Activated CD4-positive, alpha-beta T cell treated with anti-CD3 and anti-CD28 coated beads, Interleukin-2, amount 10 ng/mL, durations not matched to agents 7 days and 5 days (primary cell): ENCODE data around the gene DTL. TPM values are rescaled to one million over a fixed set of nuclear protein-coding genes. Genes with fewer than 3 reads are reported as not detected.

ENCODE experiments used
- CTCF ChIA-PET: fragments of 350-600 bp; sonication (Branson Sonifier 250); formaldehyde crosslinking; loops from one replicate; lab custom pipeline; 2021; ENCODE audit warnings: antibody characterized with exemption; lab: Charles Lee
- POLR2A ChIA-PET: fragments of 350-600 bp; sonication (Branson Sonifier 250); formaldehyde crosslinking; loops from one replicate; lab custom pipeline; 2021; ENCODE audit warnings: antibody characterized with exemption; lab: Charles Lee
- DNase-seq: peaks from one replicate; pipeline ENCODE4 v3.0.0-alpha.2; 2020
- H3K27ac Mint-ChIP-seq: one replicate; pipeline ENCODE4 v1.8.0; 2021; ENCODE audit warnings: mild to moderate bottlenecking, moderate library complexity, mixed read lengths
- H3K27me3 Mint-ChIP-seq: one replicate; pipeline ENCODE4 v1.8.0; 2021; ENCODE audit warnings: mixed read lengths
- H3K36me3 Mint-ChIP-seq: one replicate; pipeline ENCODE4 v1.8.0; 2021; ENCODE audit warnings: low read depth, mixed read lengths
- H3K4me1 Mint-ChIP-seq: one replicate; pipeline ENCODE4 v1.8.0; 2021; ENCODE audit warnings: mixed read lengths
- H3K4me3 Mint-ChIP-seq: one replicate; pipeline ENCODE4 v1.8.0; 2021; ENCODE audit warnings: mild to moderate bottlenecking, moderate library complexity, mixed read lengths
- H3K9me3 Mint-ChIP-seq: one replicate; pipeline ENCODE4 v1.8.0; 2021; ENCODE audit warnings: mixed read lengths
- total RNA-seq, 2 experiments: library from RNA; stranded (reverse); gene quantifications; one replicate each; pipeline ENCODE4 v1.2.3, GENCODE V29; 2021

DTL gene
- total RNA-seq, 2 experiments from 2014 or later, result 64.9 to 72.1 TPM

DNA sequence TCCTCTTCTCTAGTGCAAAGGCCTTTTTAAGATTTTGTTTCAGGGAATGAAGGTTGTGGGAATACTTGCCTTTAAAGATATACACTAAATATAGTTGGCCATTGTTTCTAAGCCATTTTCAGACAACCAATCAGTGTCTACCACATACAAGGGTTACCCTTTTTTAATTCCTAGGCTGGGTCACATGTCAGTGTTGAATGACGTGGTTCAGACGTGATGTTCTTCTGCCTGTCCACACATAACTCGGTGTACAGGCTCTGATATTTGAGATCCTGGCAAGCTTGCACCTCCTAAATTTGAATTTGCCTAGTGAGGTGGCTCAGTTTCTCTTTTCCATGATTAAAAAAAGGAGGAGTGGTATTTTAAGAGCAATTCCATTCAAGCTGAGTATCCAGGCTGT is 38.8 kb downstream of the DTL start:
- Mint-ChIP-seq H3K36me3 (peaks cover 48% of the 10 kb centered on the region), H3K27ac (peak overlapping the region; percentile 11), H3K4me3 (no peak overlapping the region), H3K4me1 (no peaks in the 10 kb centered on the region), H3K27me3 (no peaks in the 10 kb centered on the region), H3K9me3 (no peaks in the 10 kb centered on the region)
- POLR2A ChIA-PET, result no interaction called here
- CTCF ChIA-PET, result no interaction called here
- DNase-seq, result no peak

- Mint-ChIP-seq H3K27ac (no peak overlapping the region), H3K27me3 (no peaks in the 10 kb centered on the region), H3K4me1 (no peaks in the 10 kb centered on the region), H3K4me3 (no peak overlapping the region), H3K36me3 (peaks cover 50% of the 10 kb centered on the region), H3K9me3 (no peaks in the 10 kb centered on the region)
- CTCF ChIA-PET, result no interaction called here
- POLR2A ChIA-PET, result no interaction called here
- DNase-seq, result no peak
Observed at GRCh38 chr1:212074856-212075255, 39.3 kb downstream of the DTL start.

DNA sequence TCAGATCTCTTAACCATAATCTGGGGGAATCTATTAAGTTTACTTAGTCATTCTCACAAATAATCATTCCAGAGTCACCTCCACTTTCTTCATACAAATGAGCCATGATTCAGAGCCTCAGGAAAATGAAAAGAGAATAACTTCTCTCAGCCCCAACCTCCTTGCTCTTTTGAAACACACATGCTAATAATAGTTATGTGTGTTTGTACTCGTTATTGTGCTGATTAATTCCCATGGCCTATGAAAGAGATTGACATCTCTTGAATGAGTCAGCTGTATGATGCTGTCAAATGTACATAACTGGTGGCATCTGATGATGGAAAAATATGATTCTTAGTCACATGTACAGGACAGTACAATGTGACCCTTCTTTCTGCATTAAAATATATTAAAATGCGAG is 41.5 kb downstream of the DTL start:
- H3K9me3 Mint-ChIP-seq, result no peaks in the 10 kb centered on the region
- no peaks in the 10 kb centered on the region for H3K27me3 Mint-ChIP-seq
- H3K27ac Mint-ChIP-seq, result no peak overlapping the region
- H3K4me1 Mint-ChIP-seq, result no peaks in the 10 kb centered on the region
- POLR2A ChIA-PET, result no interaction called here
- DNase-seq, result no peak
- CTCF ChIA-PET, result interaction anchor here (1.2 kb wide), 1 partner anchor 207 kb away, joined by 3 read pairs; no protein-coding TSS in a partner anchor
- no peak overlapping the region for H3K4me3 Mint-ChIP-seq
- H3K36me3 Mint-ChIP-seq, result peaks cover 40% of the 10 kb centered on the region

GRCh38 chr1:212078826-212079225 is 43.3 kb downstream of the DTL start:
- Mint-ChIP-seq H3K36me3 (peaks cover 30% of the 10 kb centered on the region), H3K27ac (no peak overlapping the region), H3K4me3 (no peak overlapping the region), H3K27me3 (no peaks in the 10 kb centered on the region), H3K9me3 (no peaks in the 10 kb centered on the region), H3K4me1 (no peaks in the 10 kb centered on the region)
- DNase-seq, result no peak
- ChIA-PET CTCF (interaction anchor here (2.2 kb wide), 1 partner anchor 16 kb away, joined by 6 read pairs; no protein-coding TSS in a partner anchor), POLR2A (interaction anchor here (0.6 kb wide), 1 partner anchor 123 kb away, joined by 5 read pairs; no protein-coding TSS in a partner anchor)

DNA sequence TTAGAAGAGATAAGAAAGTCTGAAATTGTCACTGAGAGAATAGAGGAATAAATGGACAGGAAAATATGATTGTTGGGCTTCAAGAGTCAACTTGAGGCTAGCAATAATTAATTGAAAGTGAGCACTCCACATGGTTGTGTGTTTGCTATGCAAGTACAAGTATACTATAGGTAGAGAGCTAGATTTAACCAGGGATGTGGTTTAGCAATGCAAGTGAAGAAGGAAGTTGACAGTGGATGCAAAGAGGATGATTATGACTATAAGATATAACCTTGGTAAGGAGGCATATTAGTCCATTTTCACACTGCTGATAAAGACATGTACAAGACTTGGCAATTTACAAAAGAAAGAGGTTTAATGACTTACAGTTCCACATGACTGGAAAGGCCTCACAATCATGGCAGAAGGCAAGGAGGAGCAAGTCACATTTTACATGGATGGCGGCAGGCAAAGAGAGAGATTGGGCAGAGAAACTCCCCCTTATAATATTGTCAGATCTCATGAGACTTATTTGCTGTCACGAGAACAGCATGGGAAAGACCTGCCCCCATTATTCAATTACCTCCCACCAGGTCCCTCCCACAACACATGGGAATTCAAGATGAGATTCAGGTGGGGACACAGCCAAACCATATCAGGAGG is 47.3 kb downstream of the DTL start:
- Mint-ChIP-seq H3K4me3 (no peak overlapping the region), H3K9me3 (no peaks in the 10 kb centered on the region), H3K36me3 (peaks cover 35% of the 10 kb centered on the region), H3K27me3 (no peaks in the 10 kb centered on the region), H3K4me1 (peaks cover 2% of the 10 kb centered on the region), H3K27ac (no peak overlapping the region)
- ChIA-PET POLR2A (no interaction called here), CTCF (no interaction called here)
- DNase-seq, result no peak

DNA sequence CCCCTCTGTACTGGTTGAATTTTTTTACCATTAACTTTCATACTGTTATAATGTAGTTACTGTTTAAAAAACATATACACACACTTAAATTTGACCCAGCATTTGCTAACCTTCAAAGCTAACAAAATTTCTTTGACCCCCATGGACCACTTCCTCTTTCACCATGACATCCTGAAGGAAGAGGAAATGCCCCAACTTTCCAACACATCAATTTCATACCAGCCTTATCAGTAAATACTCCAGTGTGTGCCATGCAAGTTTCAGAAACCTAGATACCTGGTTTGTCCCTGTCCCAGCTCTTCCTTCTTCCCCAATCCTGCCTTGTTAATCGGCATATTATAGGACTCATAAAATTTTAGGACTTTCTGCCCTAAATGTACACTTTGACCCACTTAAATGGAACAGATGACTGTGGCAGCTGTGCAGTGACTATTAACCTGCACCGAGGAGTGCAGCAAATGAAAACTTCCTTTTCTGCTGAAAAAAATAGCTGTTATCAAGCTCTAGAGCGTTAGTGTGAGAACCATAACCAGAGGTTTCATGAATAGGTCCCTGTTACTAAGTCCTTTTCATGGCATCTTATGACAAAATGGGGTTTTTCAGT is 54.1 kb downstream of the DTL start:
- no peak for DNase-seq
- H3K27ac Mint-ChIP-seq, result peak overlapping the region; percentile 43
- no peak overlapping the region for H3K4me3 Mint-ChIP-seq
- no peaks in the 10 kb centered on the region for H3K27me3 Mint-ChIP-seq
- ChIA-PET CTCF (no interaction called here), POLR2A (no interaction called here)
- H3K9me3 Mint-ChIP-seq, result no peaks in the 10 kb centered on the region
- peaks cover 81% of the 10 kb centered on the region for H3K36me3 Mint-ChIP-seq
- H3K4me1 Mint-ChIP-seq, result peaks cover 23% of the 10 kb centered on the region

DNA sequence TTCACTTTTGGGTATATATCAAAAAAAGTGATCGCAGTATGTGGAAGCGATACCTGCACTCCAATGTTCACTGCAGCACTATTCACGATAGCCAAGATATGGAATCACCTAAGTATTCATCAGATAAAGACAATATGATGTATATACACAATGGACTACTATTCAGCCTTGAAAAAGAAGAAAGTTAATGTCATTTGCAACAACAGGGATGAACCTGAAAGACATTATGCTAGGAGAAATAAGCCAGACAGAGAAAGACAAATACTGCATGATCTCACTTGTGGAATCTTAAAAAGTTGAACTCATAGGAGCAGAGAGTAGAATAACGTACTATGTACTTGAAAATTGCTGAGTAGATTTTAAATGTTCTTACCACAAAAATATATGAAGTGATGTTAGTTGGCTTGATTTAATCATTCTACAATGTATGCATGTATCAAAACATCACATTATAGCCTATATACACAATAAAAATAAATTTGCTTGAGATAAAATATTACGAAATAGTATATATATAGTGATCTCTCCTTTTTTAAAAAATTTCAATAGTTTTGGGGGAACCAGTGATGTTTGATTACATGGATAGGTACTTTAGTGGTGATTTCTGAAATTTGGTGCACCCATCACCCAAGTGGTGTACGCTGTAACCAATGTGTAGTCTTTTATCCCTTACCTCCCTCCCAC is 56.0 kb downstream of the DTL start:
- CTCF ChIA-PET, result no interaction called here
- Mint-ChIP-seq H3K4me1 (peaks cover 37% of the 10 kb centered on the region), H3K27me3 (no peaks in the 10 kb centered on the region), H3K36me3 (peaks cover 88% of the 10 kb centered on the region), H3K27ac (no peak overlapping the region), H3K9me3 (peaks cover 4% of the 10 kb centered on the region), H3K4me3 (no peak overlapping the region)
- POLR2A ChIA-PET, result no interaction called here
- no peak for DNase-seq

GRCh38 chr1:212097360-212097759 is 61.8 kb downstream of the DTL start:
- H3K36me3 Mint-ChIP-seq, result peaks cover 92% of the 10 kb centered on the region
- H3K4me1 Mint-ChIP-seq, result peaks cover 23% of the 10 kb centered on the region
- POLR2A ChIA-PET, result no interaction called here
- H3K27ac Mint-ChIP-seq, result no peak overlapping the region
- no peak overlapping the region for H3K4me3 Mint-ChIP-seq
- H3K9me3 Mint-ChIP-seq, result peaks cover 8% of the 10 kb centered on the region
- CTCF ChIA-PET, result interaction anchor here (1.0 kb wide), 1 partner anchor 365 kb away, joined by 3 read pairs; no protein-coding TSS in a partner anchor
- DNase-seq, result no peak
- no peaks in the 10 kb centered on the region for H3K27me3 Mint-ChIP-seq

DNA sequence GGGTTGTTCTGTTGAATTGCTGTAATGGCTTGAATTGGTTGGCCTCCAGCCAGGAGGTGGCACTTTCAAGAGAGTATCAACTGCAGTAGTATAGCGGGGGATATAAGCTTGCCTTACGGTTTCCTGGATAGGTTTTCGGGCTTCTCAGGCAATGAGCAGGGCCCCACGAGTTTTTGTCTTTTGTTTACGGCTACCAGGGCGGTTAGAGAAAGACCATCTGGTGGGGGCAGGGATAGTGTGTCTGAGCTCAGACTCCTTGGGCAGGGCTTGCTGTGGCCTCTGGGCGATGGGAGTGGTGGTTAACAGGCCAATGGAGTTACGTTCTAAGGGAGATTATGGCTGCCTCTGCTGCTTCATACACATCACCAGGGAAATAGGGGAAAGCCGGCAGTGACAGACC is 62.8 kb downstream of the DTL start:
- Mint-ChIP-seq H3K27ac (no peak overlapping the region), H3K9me3 (peaks cover 8% of the 10 kb centered on the region), H3K36me3 (peaks cover 85% of the 10 kb centered on the region), H3K4me3 (no peak overlapping the region), H3K27me3 (no peaks in the 10 kb centered on the region), H3K4me1 (peaks cover 23% of the 10 kb centered on the region)
- ChIA-PET CTCF (interaction anchor here (0.6 to 1.1 kb wide), 2 partner anchors 27 to 268 kb away, joined by 3 to 4 read pairs; no protein-coding TSS in a partner anchor), POLR2A (no interaction called here)
- no peak for DNase-seq

GRCh38 chr1:212098771-212099170 is 63.2 kb downstream of the DTL start:
- ChIA-PET POLR2A (no interaction called here), CTCF (interaction anchor here (1.1 kb wide), 1 partner anchor 26 kb away, joined by 3 read pairs; no protein-coding TSS in a partner anchor)
- Mint-ChIP-seq H3K4me3 (no peak overlapping the region), H3K36me3 (peaks cover 85% of the 10 kb centered on the region), H3K9me3 (peaks cover 8% of the 10 kb centered on the region), H3K27me3 (no peaks in the 10 kb centered on the region), H3K27ac (no peak overlapping the region), H3K4me1 (peaks cover 23% of the 10 kb centered on the region)
- DNase-seq, result no peak

- CTCF ChIA-PET, result interaction anchor here (1.2 to 1.5 kb wide), 2 partner anchors 14 to 31 kb away, joined by 4 to 5 read pairs; no protein-coding TSS in a partner anchor
- H3K4me1 Mint-ChIP-seq, result peaks cover 12% of the 10 kb centered on the region
- H3K27me3 Mint-ChIP-seq, result no peaks in the 10 kb centered on the region
- no peak overlapping the region for H3K27ac Mint-ChIP-seq
- peaks cover 4% of the 10 kb centered on the region for H3K9me3 Mint-ChIP-seq
- POLR2A ChIA-PET, result no interaction called here
- DNase-seq, result no peak
- peaks cover 82% of the 10 kb centered on the region for H3K36me3 Mint-ChIP-seq
- no peak overlapping the region for H3K4me3 Mint-ChIP-seq
Observed at GRCh38 chr1:212101251-212101650, 65.7 kb downstream of the DTL start.

GRCh38 chr1:212101735-212102134 is 66.2 kb downstream of the DTL start:
- Mint-ChIP-seq H3K4me3 (no peak overlapping the region), H3K27ac (no peak overlapping the region), H3K4me1 (peaks cover 11% of the 10 kb centered on the region), H3K36me3 (peaks cover 79% of the 10 kb centered on the region), H3K9me3 (peaks cover 3% of the 10 kb centered on the region), H3K27me3 (no peaks in the 10 kb centered on the region)
- DNase-seq, result no peak
- CTCF ChIA-PET, result interaction anchor here (1.2 to 1.5 kb wide), 3 partner anchors 15 to 31 kb away, joined by 3 to 5 read pairs (median 4); no protein-coding TSS in a partner anchor
- POLR2A ChIA-PET, result no interaction called here
